Osteocyte (in vitro differentiated cells): ENCODE data around the gene GRIK4. TPM values are rescaled to one million over a fixed set of nuclear protein-coding genes. Genes with fewer than 3 reads are reported as not detected.

Experiments
- DNase-seq: peaks from one replicate; pipeline ENCODE4 v3.0.0; 2021; ENCODE audit warnings: mixed read lengths; ENCODE audit not compliant: unreplicated experiment; ENCODE audit errors: extremely low spot score
- H3K27ac Mint-ChIP-seq: one replicate; pipeline ENCODE4 v1.8.0; 2021; ENCODE audit warnings: mild to moderate bottlenecking, mixed read lengths; ENCODE audit not compliant: unreplicated experiment
- H3K27me3 Mint-ChIP-seq: one replicate; pipeline ENCODE4 v1.8.0; 2021; ENCODE audit warnings: mixed read lengths; ENCODE audit not compliant: unreplicated experiment
- H3K36me3 Mint-ChIP-seq: one replicate; pipeline ENCODE4 v1.8.0; 2021; ENCODE audit warnings: mixed read lengths; ENCODE audit not compliant: unreplicated experiment
- H3K4me1 Mint-ChIP-seq: one replicate; pipeline ENCODE4 v1.8.0; 2021; ENCODE audit warnings: mixed read lengths; ENCODE audit not compliant: unreplicated experiment
- H3K4me3 Mint-ChIP-seq: one replicate; pipeline ENCODE4 v1.8.0; 2021; ENCODE audit warnings: mild to moderate bottlenecking, moderate library complexity, mixed read lengths; ENCODE audit not compliant: unreplicated experiment
- H3K9me3 Mint-ChIP-seq: one replicate; pipeline ENCODE4 v1.8.0; 2021; ENCODE audit warnings: mixed read lengths; ENCODE audit not compliant: unreplicated experiment
- total RNA-seq: library from RNA; stranded (reverse); gene quantifications from 2 replicates; pipeline ENCODE4 v1.2.1, GENCODE V29; 2021
- TF ChIP-seq, protein P1 (sequence below): fragments of 200-600 bp; sonication (generic); IDR thresholded peaks from 2 replicates; pipeline ENCODE4 v1.5.0; 2021; ENCODE audit warnings: antibody characterized with exemption, mild to moderate bottlenecking, moderate library complexity

Gene GRIK4
- total RNA-seq, 1 donor from 2014 or later = 0.11 TPM

DNA sequence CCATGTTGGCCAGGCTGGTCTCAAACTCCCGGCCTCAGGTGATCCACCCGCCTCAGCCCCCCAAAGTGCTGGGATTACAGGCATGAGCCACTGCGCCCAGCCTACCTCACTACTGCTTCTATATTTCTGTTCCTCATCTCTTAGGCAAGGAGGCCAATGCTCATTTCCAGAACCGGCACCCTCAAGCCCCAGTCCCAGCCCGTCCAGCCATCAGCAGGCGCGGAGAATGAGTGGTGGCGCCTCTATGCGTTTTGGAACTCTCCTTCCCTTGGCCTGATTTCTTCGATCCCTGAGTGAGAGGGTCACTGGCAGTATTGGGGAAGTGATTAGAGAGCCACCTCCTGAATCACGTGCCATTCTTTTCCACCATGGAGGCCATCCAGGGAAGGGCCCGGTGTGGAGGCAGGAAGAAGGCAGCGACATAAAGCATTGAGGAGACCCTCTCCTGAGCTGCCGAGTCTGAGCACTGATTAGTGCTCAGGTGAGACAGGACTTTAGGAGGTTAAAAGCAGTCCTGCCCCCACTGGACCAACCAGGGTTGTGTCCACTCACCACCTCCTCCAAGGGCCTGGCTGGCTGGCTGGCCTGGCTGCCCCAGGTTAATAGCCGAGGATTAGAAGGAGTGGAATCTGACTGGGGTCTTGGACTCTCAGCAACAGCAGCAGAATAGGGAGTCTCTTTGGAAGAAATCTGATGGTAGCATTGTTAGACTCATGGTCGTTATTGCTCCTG is 8.7 kb downstream of the GRIK4 start:
- H3K36me3 Mint-ChIP-seq = no peaks in the 10 kb centered on the region
- no peak overlapping the region for H3K4me3 Mint-ChIP-seq
- peaks cover 17% of the 10 kb centered on the region for H3K4me1 Mint-ChIP-seq
- H3K27ac Mint-ChIP-seq = no peak overlapping the region
- DNase-seq = no peak
- TF ChIP-seq, protein P1, sequence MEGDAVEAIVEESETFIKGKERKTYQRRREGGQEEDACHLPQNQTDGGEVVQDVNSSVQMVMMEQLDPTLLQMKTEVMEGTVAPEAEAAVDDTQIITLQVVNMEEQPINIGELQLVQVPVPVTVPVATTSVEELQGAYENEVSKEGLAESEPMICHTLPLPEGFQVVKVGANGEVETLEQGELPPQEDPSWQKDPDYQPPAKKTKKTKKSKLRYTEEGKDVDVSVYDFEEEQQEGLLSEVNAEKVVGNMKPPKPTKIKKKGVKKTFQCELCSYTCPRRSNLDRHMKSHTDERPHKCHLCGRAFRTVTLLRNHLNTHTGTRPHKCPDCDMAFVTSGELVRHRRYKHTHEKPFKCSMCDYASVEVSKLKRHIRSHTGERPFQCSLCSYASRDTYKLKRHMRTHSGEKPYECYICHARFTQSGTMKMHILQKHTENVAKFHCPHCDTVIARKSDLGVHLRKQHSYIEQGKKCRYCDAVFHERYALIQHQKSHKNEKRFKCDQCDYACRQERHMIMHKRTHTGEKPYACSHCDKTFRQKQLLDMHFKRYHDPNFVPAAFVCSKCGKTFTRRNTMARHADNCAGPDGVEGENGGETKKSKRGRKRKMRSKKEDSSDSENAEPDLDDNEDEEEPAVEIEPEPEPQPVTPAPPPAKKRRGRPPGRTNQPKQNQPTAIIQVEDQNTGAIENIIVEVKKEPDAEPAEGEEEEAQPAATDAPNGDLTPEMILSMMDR = no peak
- peaks cover 5% of the 10 kb centered on the region for H3K27me3 Mint-ChIP-seq
- H3K9me3 Mint-ChIP-seq = no peaks in the 10 kb centered on the region

DNA sequence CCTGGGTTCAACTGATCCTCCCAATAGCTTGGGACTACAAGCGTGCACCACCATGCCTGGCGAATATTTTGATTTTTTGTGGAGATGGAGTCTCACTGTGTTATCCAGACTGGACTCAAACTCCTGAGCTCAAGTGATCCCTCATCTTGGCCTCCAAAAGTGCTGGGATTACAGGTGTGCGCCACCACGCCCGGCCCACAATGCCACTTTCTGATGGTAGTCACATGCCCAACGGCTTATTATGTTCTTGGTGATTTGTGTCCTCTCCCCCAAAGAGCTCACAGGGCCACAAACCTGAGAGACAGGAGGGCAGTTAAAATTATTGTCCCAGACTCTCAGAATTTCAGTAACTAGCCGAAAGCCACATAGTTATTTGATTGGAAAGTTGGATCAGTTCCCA is 9.6 kb downstream of the GRIK4 start:
- H3K4me1 Mint-ChIP-seq = peaks cover 17% of the 10 kb centered on the region

DNA sequence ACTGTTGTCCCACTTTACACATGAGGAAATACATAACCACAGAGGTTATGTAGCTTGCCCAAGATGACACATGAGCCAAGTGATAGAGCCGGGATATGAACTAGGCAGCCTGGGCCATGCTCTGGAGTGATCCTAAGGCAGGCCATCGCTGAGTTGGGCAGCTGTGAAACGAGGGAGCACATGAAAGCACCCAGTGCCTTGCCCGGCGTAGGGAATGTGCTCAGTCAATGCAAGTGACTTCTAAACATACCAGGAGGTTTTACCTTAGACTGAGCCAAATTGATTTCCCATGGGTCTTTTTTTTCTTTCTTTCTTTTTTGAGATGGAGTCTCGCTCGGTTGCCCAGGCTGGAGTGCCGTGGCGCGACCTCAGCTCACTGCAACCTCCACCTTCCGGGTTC is 10.5 kb downstream of the GRIK4 start:
- TF ChIP-seq, protein P1 = no peak
- peaks cover 5% of the 10 kb centered on the region for H3K27me3 Mint-ChIP-seq
- no peak overlapping the region for H3K4me3 Mint-ChIP-seq
- no peaks in the 10 kb centered on the region for H3K36me3 Mint-ChIP-seq
- no peak overlapping the region for H3K27ac Mint-ChIP-seq
- H3K4me1 Mint-ChIP-seq = peaks cover 20% of the 10 kb centered on the region
- H3K9me3 Mint-ChIP-seq = no peaks in the 10 kb centered on the region
- DNase-seq = no peak

More for the DNA sequence above, 9.6 kb downstream of the GRIK4 start:
- DNase-seq = no peak
- Mint-ChIP-seq H3K9me3 (no peaks in the 10 kb centered on the region), H3K36me3 (no peaks in the 10 kb centered on the region), H3K27me3 (peaks cover 5% of the 10 kb centered on the region), H3K27ac (no peak overlapping the region), H3K4me3 (no peak overlapping the region)
- TF ChIP-seq, protein P1 = no peak

DNA sequence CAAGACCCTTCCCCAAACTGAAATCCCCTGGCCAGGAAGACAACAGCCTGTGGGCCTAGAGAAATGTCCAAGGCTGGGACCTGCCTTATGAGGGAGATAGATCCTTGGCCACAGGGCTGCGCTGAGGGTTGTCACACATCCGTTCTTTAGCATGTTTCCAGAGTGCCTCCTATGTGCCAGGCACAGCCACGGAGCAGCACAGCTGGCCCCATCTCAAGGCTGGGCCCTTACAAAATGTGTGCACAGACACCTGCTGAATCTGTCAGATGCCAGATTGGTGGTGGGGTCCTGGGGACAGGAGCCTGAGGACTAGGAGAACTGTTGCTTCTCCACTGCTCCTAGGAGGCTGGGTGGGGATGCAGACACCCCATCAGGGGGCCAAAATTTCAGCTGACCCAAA is 11.2 kb downstream of the GRIK4 start:
- Mint-ChIP-seq H3K4me3 (no peak overlapping the region), H3K4me1 (peaks cover 19% of the 10 kb centered on the region), H3K27me3 (peaks cover 5% of the 10 kb centered on the region), H3K9me3 (no peaks in the 10 kb centered on the region), H3K27ac (no peak overlapping the region), H3K36me3 (no peaks in the 10 kb centered on the region)
- TF ChIP-seq, protein P1 = no peak
- DNase-seq = no peak

DNA sequence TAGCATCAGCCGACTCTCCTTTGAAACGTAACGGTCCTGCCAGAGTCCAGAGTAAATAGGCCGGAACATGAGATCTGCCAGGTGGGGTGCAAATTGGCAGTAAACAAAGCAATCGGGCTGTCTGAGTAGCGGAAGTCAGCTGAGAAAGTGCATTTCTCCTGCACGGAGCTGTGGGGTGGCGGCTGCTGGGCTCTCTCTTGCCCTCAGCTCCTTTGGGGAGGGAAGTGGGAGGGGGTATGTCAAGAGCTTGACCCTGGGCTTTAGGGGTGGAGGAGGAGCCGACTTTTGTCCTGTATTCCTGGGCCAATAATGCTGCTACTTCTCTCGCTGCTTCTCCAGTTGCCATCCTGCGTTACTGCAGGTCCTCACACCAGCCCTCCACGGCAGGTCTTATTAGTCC is 11.6 kb downstream of the GRIK4 start:
- Mint-ChIP-seq H3K36me3 (no peaks in the 10 kb centered on the region), H3K4me3 (no peak overlapping the region), H3K4me1 (peaks cover 15% of the 10 kb centered on the region), H3K27ac (no peak overlapping the region), H3K9me3 (no peaks in the 10 kb centered on the region), H3K27me3 (peaks cover 5% of the 10 kb centered on the region)
- TF ChIP-seq, protein P1 = no peak
- no peak for DNase-seq
